ENCODE data around the gene TUBB.
A peak's percentile ranks its signal among the peaks of the same experiment; 100 is the strongest.
"Not testable (repeated sequence)": the region's sequence is repeated elsewhere in the genome, so short reads cannot be mapped to it uniquely, and the experiment has no call there.

The TUBB gene

DNA sequence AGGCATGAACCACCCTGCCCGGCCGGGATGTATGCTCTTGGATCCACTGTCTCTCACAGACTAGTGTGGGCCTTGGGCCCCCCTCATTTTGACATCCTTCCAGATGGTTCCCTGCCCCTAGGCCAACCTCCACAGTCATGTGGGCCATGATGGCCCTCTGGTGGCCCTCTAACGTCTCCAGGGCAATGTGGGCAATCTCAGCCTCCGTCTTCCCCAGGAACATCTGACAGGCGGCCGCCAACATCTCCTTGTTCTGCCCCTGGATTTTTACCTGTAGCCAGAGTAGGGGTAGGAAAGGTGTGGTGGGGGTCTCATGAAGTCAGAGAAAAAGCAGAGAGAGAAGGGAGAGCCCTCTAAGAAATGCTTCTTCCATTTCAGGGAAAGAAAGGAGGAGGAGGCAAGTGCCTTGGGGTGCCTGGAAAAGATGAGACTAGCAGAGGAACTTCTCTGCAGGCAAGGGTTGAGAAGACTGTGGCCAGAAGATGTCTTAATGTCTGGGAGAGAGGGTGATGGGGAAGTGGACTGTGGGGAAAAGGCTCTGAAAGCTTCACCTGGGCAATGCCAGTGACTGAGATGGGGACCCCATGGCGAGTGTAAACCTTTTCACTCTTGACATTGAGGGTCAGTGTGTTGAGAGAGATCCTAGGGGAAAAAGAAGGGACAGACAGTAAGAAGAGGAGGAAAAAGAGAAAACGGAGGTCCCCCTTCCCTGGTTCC, 21.1 kb downstream of the TUBB start:
- DNase-seq (ENCODE audit: low read depth) = no peak

- peak; percentile 28 for DNase-seq (ENCODE audit: low read depth)
These were observed 21.7 kb downstream of the TUBB start for GRCh38 chr6:30741789-30742315.

DNA sequence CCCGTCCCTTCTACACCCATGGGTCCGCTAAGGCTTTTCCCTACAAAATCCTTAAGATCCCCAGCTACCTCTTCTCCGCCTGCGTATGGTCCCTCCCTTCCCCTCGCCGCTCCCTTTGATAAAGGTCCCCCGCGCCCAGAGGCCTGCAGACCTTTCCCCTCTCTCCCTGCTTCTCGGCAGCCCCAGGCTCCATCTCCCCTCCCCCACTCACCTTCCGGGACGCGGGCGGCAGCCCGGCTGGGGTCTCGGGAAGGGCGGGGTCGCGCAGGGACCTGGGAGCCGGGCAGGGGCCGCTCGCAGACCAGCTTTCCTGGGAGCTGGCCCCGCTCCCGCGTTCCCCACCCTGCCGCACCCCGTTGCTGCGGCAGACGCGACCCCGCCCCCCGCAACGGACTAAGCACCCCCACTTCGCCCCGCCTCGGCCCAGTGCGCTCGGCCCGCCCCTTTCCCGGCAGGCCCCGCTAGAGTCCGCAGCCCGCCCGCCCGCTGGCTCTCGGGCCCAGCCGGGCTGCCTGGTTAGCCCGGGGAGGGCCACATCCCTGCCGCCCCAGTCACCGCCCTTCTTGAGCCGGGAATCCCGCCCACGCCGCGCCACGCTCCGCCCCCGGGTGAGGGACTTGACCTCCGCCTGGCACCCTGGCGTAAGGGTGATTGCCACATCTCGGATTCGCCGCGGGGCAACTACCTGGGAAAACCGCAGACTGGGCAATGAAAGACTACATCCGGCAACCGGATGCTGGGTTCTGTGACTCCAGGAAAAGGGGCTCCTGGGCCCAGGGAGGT, 22.4 kb downstream of the TUBB start, which contains the start of gene FLOT1:
Gene FLOT1, minus strand, starts transcription at position 372 of the 783 bp plus-strand sequence. CDS start 498 bp downstream, outside the sequence.
- DNase-seq (ENCODE audit: low read depth) = peak; percentile 94

- peak; percentile 23 for DNase-seq (ENCODE audit: low read depth)
These were observed 23.2 kb downstream of the TUBB start for GRCh38 chr6:30743099-30744053.

GRCh38 chr6:30744054-30744805, 24.1 kb downstream of the TUBB start, which contains the start of gene IER3:
TSS of gene IER3 (minus strand) at chr6:30744547. CDS start at chr6:30744518, 29 bp downstream.
- DNase-seq (ENCODE audit: low read depth) = peak; percentile 75

GRCh38 chr6:30747300-30747687, 27.1 kb downstream of the TUBB start:
- no peak for DNase-seq (ENCODE audit: low read depth)

GRCh38 chr6:30747902-30748769, 28.0 kb downstream of the TUBB start:
- no peak for DNase-seq (ENCODE audit: low read depth)

- DNase-seq (ENCODE audit: low read depth) = no peak
These were observed 28.8 kb downstream of the TUBB start for GRCh38 chr6:30748851-30749540.

DNA sequence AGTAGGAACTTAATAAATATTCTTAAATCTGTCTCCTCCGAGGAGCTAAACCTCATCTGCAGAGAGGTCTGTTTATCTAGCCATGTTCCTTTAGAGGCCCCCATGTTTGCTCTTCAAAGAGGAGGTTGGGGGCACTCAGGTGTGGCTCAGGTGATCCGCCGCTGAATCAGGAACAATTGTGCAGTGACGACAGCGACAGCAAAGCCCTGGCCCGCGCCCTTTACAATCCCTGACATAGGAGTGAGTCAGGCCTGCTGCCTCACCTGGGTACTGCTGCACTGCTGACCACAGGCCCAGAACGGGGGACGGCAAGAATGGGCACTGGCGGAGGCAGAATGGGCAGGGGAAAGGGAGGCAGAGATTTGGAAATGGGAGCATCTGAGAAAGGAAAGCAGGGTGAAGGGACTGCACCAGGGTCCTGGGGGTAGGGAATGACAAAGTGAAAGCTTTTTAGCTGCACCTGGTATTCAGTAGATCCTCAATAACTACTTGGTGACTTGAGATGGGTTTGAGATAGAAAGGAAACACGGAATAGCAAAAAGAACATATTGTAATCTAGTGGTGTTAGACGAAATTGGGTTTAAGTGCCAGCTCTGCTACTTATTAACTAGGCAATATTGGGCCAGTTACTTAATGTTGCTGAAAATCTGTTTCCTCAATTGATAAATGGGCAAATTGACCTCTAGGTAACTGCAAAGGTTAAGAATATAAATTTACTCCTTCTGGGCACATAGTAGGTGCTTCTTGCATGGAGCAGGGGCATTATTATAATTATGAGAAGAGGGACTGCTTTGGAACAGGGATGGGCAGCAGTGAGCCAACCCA, 29.6 kb downstream of the TUBB start:
- no peak for DNase-seq (ENCODE audit: low read depth)

GRCh38 chr6:30750379-30750668, 30.2 kb downstream of the TUBB start:
- no peak for DNase-seq (ENCODE audit: low read depth)

- DNase-seq (ENCODE audit: low read depth) = no peak
These were observed 32.2 kb downstream of the TUBB start for GRCh38 chr6:30752157-30752927.

DNA sequence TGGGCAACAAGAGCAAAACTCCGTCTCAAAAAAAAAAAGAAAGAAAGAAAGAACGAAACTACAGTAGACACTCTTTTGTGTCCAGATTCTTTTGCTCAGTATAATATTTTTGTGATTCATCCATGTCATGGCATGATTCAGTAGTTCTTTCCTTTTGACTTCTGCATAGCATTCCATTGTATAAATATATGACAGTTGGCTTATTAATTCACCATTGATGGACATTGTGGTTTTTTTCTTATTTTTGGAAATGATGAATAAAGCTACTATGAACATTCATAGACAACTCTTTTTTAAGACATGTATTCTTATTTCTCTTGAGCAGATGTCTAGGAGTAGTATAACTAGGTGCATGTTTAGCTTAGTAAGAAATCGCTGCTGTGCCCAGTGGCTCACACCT, 34.5 kb downstream of the TUBB start:
- no peak for DNase-seq (ENCODE audit: low read depth)

GRCh38 chr6:30756405-30757003, 36.4 kb downstream of the TUBB start:
- DNase-seq (ENCODE audit: low read depth) = not testable (repeated sequence)

GRCh38 chr6:30757261-30757904, 37.2 kb downstream of the TUBB start:
- no peak for DNase-seq (ENCODE audit: low read depth)

DNA sequence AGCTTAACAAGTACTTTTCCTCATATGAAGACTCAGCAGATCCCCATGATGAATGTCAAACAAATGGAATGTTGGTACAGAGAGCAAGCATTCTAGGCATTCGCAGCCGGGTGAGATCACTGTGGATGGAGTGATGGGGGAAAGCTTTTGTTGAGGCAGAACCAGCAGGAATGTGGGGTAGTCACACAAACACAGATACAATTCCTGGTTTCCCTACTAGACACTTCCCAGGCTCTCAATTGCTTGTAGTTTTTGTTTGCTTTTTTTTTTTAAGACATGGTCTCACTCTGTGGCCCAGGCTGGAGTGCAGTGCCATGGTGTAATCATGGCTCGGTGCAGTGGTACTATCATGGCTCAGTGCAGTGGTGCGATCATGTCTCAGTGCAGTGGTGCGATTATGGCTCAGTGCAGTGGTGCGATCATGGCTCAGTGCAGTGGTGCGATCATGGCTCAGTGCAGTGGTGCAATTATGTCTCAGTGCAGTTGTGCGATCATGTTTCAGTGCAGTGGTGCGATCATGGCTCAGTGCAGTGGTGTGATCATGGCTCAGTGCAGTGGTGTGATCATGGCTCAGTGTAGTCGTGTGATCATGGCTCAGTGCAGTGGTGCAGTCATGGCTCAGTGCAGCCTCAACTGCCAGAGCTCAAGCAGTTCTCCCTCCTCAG, 39.6 kb downstream of the TUBB start:
- DNase-seq (ENCODE audit: low read depth) = no peak

DNA sequence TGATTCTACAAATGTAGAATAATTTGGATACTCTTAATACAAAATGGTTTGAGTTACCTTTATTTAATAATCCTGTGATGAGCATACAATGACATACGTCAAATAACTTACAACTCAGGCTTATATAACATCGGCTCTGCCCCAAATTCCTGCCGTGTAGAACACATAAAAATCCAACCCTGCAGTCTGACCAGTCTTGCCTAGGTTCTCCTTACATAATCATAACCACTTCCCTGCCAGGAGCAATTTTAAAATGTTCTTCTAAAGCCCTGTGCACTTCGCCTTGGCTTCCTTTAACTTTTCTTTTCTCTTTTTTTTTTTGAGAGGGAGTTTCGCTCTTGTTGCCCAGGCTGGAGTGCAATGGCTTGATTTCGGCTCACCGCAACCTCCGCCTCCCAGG, 40.4 kb downstream of the TUBB start:
- DNase-seq (ENCODE audit: low read depth) = no peak

All from stimulated activated CD8-positive, alpha-beta memory T cell treated with anti-CD3 and anti-CD28 coated beads, Interleukin-4, amount 100 ng/mL, for 24 hours (primary cell).